Measurements from ENCODE around the gene ZC3H10. TPM values are rescaled to one million over a fixed set of nuclear protein-coding genes. Genes with fewer than 3 reads are reported as not detected.

Gene ZC3H10
- total RNA-seq, 1 experiment from 2014 or later, result 8.2 TPM

- DNase-seq, result peak; percentile 19
- Histone ChIP-seq H3K4me3 (ENCODE audit: insufficient read depth, low read depth, low read length) (no peak overlapping the region), H3K27me3 (ENCODE audit: control insufficient read depth, insufficient read depth, low read length) (no peaks in the 10 kb centered on the region), H3K36me3 (replicated peaks; ENCODE audit: control insufficient read depth, insufficient read depth, low read length) (peaks cover 44% of the 10 kb centered on the region)
Observed at GRCh38 chr12:56086096-56086495, 32.0 kb upstream of the ZC3H10 start.

GRCh38 chr12:56086608-56087007 lies 31.5 kb upstream of the ZC3H10 start:
- peaks cover 46% of the 10 kb centered on the region for H3K36me3 ChIP-seq (replicated peaks; ENCODE audit: control insufficient read depth, insufficient read depth, low read length)
- peak; percentile 13 for DNase-seq
- no peaks in the 10 kb centered on the region for H3K27me3 ChIP-seq (ENCODE audit: control insufficient read depth, insufficient read depth, low read length)

GRCh38 chr12:56087220-56087619 lies 30.8 kb upstream of the ZC3H10 start:
- no peak overlapping the region for H3K4me3 ChIP-seq (ENCODE audit: insufficient read depth, low read depth, low read length)
- DNase-seq, result peak; percentile 37
- H3K36me3 ChIP-seq (replicated peaks; ENCODE audit: control insufficient read depth, insufficient read depth, low read length), result peaks cover 48% of the 10 kb centered on the region
- H3K27me3 ChIP-seq (ENCODE audit: control insufficient read depth, insufficient read depth, low read length), result no peaks in the 10 kb centered on the region

More at GRCh38 chr12:56086608-56087007, 31.5 kb upstream of the ZC3H10 start:
- no peak overlapping the region for H3K4me3 ChIP-seq (ENCODE audit: insufficient read depth, low read depth, low read length)

- no peak for DNase-seq
- peaks cover 56% of the 10 kb centered on the region for H3K36me3 ChIP-seq (replicated peaks; ENCODE audit: control insufficient read depth, insufficient read depth, low read length)
Observed at GRCh38 chr12:56097738-56098137, 20.3 kb upstream of the ZC3H10 start.

GRCh38 chr12:56098592-56098991 lies 19.5 kb upstream of the ZC3H10 start:
- no peaks in the 10 kb centered on the region for H3K27me3 ChIP-seq (ENCODE audit: control insufficient read depth, insufficient read depth, low read length)
- DNase-seq, result no peak
- peaks cover 49% of the 10 kb centered on the region for H3K36me3 ChIP-seq (replicated peaks; ENCODE audit: control insufficient read depth, insufficient read depth, low read length)
- no peak overlapping the region for H3K4me3 ChIP-seq (ENCODE audit: insufficient read depth, low read depth, low read length)

More at GRCh38 chr12:56097738-56098137, 20.3 kb upstream of the ZC3H10 start:
- H3K27me3 ChIP-seq (ENCODE audit: control insufficient read depth, insufficient read depth, low read length), result no peaks in the 10 kb centered on the region
- no peak overlapping the region for H3K4me3 ChIP-seq (ENCODE audit: insufficient read depth, low read depth, low read length)

GRCh38 chr12:56099787-56100186 lies 18.3 kb upstream of the ZC3H10 start:
- peaks cover 42% of the 10 kb centered on the region for H3K36me3 ChIP-seq (replicated peaks; ENCODE audit: control insufficient read depth, insufficient read depth, low read length)
- no peaks in the 10 kb centered on the region for H3K27me3 ChIP-seq (ENCODE audit: control insufficient read depth, insufficient read depth, low read length)
- DNase-seq, result no peak
- no peak overlapping the region for H3K4me3 ChIP-seq (ENCODE audit: insufficient read depth, low read depth, low read length)

- no peak for DNase-seq
- Histone ChIP-seq H3K4me3 (ENCODE audit: insufficient read depth, low read depth, low read length) (no peak overlapping the region), H3K27me3 (ENCODE audit: control insufficient read depth, insufficient read depth, low read length) (no peaks in the 10 kb centered on the region), H3K36me3 (replicated peaks; ENCODE audit: control insufficient read depth, insufficient read depth, low read length) (peaks cover 38% of the 10 kb centered on the region)
Observed at GRCh38 chr12:56101045-56101444, 17.0 kb upstream of the ZC3H10 start.

GRCh38 chr12:56102683-56103065 lies 15.4 kb upstream of the ZC3H10 start:
- Histone ChIP-seq H3K36me3 (replicated peaks; ENCODE audit: control insufficient read depth, insufficient read depth, low read length) (peaks cover 35% of the 10 kb centered on the region), H3K27me3 (ENCODE audit: control insufficient read depth, insufficient read depth, low read length) (no peaks in the 10 kb centered on the region), H3K4me3 (ENCODE audit: insufficient read depth, low read depth, low read length) (no peak overlapping the region)
- no peak for DNase-seq

- Histone ChIP-seq H3K27me3 (ENCODE audit: control insufficient read depth, insufficient read depth, low read length) (no peaks in the 10 kb centered on the region), H3K36me3 (replicated peaks; ENCODE audit: control insufficient read depth, insufficient read depth, low read length) (peaks cover 37% of the 10 kb centered on the region), H3K4me3 (ENCODE audit: insufficient read depth, low read depth, low read length) (peak overlapping the region; percentile 87)
- DNase-seq, result no peak
Observed at GRCh38 chr12:56103066-56103711, 14.9 kb upstream of the ZC3H10 start.

GRCh38 chr12:56103823-56104108 lies 14.3 kb upstream of the ZC3H10 start:
- H3K4me3 ChIP-seq (ENCODE audit: insufficient read depth, low read depth, low read length), result peak overlapping the region; percentile 87
- DNase-seq, result no peak
- peaks cover 40% of the 10 kb centered on the region for H3K36me3 ChIP-seq (replicated peaks; ENCODE audit: control insufficient read depth, insufficient read depth, low read length)
- no peaks in the 10 kb centered on the region for H3K27me3 ChIP-seq (ENCODE audit: control insufficient read depth, insufficient read depth, low read length)

- H3K36me3 ChIP-seq (replicated peaks; ENCODE audit: control insufficient read depth, insufficient read depth, low read length), result peaks cover 38% of the 10 kb centered on the region
- peak within 1 kb of the TSS; percentile 87 for H3K4me3 ChIP-seq (ENCODE audit: insufficient read depth, low read depth, low read length)
- no peaks in the 10 kb centered on the region for H3K27me3 ChIP-seq (ENCODE audit: control insufficient read depth, insufficient read depth, low read length)
- peak; percentile 97 for DNase-seq
Observed at GRCh38 chr12:56104109-56104814, 13.8 kb upstream of the ZC3H10 start, which contains the start of gene PA2G4. PA2G4 (plus strand) TSS chr12:56104559; CDS start chr12:56104738, 179 bp downstream.

GRCh38 chr12:56104815-56105608 lies 13.1 kb upstream of the ZC3H10 start:
- peak; percentile 59 for DNase-seq
- peaks cover 41% of the 10 kb centered on the region for H3K36me3 ChIP-seq (replicated peaks; ENCODE audit: control insufficient read depth, insufficient read depth, low read length)
- H3K4me3 ChIP-seq (ENCODE audit: insufficient read depth, low read depth, low read length), result peak overlapping the region; percentile 87
- no peaks in the 10 kb centered on the region for H3K27me3 ChIP-seq (ENCODE audit: control insufficient read depth, insufficient read depth, low read length)

GRCh38 chr12:56105609-56105902 lies 12.5 kb upstream of the ZC3H10 start:
- no peaks in the 10 kb centered on the region for H3K27me3 ChIP-seq (ENCODE audit: control insufficient read depth, insufficient read depth, low read length)
- H3K36me3 ChIP-seq (replicated peaks; ENCODE audit: control insufficient read depth, insufficient read depth, low read length), result peaks cover 44% of the 10 kb centered on the region
- no peak for DNase-seq
- H3K4me3 ChIP-seq (ENCODE audit: insufficient read depth, low read depth, low read length), result peak overlapping the region; percentile 87

- DNase-seq, result no peak
- H3K4me3 ChIP-seq (ENCODE audit: insufficient read depth, low read depth, low read length), result no peak overlapping the region
- H3K36me3 ChIP-seq (replicated peaks; ENCODE audit: control insufficient read depth, insufficient read depth, low read length), result peaks cover 48% of the 10 kb centered on the region
- H3K27me3 ChIP-seq (ENCODE audit: control insufficient read depth, insufficient read depth, low read length), result no peaks in the 10 kb centered on the region
Observed at GRCh38 chr12:56107242-56107641, 10.8 kb upstream of the ZC3H10 start.

- peaks cover 51% of the 10 kb centered on the region for H3K36me3 ChIP-seq (replicated peaks; ENCODE audit: control insufficient read depth, insufficient read depth, low read length)
- DNase-seq, result no peak
- H3K4me3 ChIP-seq (ENCODE audit: insufficient read depth, low read depth, low read length), result no peak overlapping the region
- H3K27me3 ChIP-seq (ENCODE audit: control insufficient read depth, insufficient read depth, low read length), result no peaks in the 10 kb centered on the region
Observed at GRCh38 chr12:56110571-56110970, 7.5 kb upstream of the ZC3H10 start.
